Measurements from ENCODE around the gene TNFRSF1B.
A peak's percentile ranks its signal among the peaks of the same experiment; 100 is the strongest.

The TNFRSF1B gene

DNA sequence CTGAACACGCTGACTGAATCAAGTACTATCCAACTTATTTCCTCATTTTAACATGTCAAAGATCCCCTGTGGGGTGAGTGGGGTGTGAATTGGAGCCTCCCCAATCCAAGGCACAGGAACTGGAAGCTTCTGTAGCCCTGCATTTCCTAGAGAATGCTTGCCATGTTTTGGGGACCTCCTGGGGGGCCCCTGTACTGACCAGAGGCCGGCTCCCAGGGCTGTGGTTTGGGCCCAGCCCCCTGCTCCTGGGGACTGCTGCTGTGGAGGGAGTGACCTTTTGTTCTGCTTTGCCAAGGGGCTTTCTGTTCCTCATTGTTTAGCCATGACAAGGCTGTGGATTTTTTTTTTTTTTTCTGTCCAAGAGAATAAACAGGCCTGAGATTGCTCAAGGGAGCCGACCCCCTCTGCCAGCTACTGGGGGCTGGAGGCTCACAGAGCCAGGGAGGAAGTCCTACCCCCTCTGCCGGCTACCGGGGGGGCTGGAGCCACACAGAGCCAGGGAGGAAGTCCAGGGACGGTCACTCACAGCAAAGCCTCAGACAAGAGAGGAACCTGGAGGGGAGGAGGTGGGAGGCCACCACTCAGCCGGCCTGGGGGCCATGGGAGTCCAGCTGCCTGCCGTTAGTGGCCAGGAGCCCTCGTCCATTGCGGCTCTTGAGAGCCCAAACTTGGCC, 17.4 kb downstream of the TNFRSF1B start:
- Mint-ChIP-seq H3K27ac (peak overlapping the region; percentile 100), H3K9me3 (no peaks in the 10 kb centered on the region), H3K4me3 (no peak overlapping the region), H3K4me1 (peaks cover 95% of the 10 kb centered on the region), H3K36me3 (peaks cover 100% of the 10 kb centered on the region)
- ATAC-seq = no peak
- DNase-seq (ENCODE audit: low spot score in 2 of 2) = no peak

DNA sequence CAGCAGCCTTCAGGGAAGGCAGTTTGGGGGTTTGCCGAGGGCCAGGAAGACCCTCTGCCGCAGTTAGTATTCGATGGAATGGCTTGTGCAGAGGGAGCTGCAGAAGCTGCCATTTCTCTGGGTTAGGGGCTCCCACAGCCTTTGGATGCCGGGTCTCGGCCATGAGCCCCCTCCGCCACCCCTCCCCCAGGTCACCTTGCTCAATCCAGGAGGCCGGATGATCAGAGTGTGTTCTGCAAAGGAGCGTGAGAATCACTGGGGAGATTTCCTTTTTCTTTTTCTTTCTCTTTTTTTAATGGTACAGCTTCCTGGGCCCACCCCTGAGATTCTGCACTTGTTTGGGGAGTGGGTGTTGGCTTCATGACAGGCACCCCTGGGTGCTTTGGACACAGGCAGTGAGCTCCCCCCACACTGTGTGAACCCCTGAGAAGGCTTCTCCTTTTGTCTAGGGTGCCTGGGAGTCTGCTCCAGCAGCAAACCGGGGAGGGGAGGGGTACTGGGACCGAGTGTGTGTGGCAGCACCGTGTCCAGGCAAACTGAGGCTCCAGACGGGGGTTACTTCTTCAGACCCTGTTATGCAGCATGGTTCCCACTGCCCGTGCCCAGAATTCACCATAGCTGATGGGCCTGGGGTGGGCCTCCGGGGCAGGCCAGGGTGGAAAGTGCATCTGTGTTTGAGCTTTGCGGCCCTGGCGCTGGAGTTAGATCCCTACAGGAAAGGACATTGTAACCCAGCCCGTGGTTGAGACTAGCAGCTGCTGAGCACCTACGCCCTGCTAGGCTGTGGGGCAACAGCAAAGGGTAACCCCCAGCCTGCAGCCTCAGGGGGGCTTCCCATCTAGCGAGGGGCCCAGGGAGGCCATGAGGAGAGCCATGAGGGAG, 18.5 kb downstream of the TNFRSF1B start:
- H3K36me3 Mint-ChIP-seq = peaks cover 100% of the 10 kb centered on the region
- peak overlapping the region; percentile 16 for H3K4me3 Mint-ChIP-seq
- peak overlapping the region; percentile 100 for H3K27ac Mint-ChIP-seq
- peaks cover 95% of the 10 kb centered on the region for H3K4me1 Mint-ChIP-seq
- DNase-seq (ENCODE audit: low spot score in 2 of 2) (no peak), ATAC-seq (no peak)
- no peaks in the 10 kb centered on the region for H3K9me3 Mint-ChIP-seq

DNA sequence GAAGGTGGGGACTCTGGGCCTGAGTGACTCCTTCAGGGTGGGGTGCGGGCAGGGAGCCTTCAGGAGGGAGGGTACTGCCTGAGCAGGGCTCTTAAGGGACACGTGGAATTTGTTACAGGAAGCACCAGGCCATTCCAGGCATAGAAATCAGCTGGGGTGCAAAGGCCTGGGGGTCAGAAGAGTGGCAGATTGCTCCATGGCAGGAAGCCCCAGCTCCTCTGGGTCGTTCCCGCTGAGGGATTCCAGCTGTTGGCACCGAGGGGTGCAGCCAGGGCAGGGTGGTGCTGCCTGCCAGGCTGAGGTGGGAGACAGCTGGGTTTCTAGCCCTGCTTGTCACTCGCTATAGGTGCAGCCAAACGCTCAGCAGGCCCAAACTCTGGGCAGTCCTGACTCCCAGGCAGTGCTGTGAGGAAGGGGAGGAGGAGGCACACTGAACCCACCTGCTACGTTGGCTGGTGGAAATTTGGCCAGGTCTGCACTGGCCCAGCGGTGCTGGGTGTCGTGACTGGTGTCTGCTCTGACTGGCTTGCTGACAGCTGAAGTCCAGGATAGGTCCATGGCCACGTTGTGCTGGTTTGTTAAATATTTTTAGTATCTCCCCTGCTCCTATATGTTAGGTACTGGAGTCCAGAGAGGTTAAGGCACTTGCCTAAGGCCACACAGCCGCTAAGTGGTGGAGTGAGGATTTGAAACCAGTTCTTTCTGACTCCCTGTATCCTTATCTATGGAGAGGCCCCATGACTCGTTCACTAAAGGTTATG, 19.3 kb downstream of the TNFRSF1B start:
- no peaks in the 10 kb centered on the region for H3K9me3 Mint-ChIP-seq
- ATAC-seq (no peak), DNase-seq (ENCODE audit: low spot score in 2 of 2) (no peak)
- H3K4me3 Mint-ChIP-seq = peak overlapping the region; percentile 16
- H3K36me3 Mint-ChIP-seq = peaks cover 100% of the 10 kb centered on the region
- H3K4me1 Mint-ChIP-seq = peaks cover 94% of the 10 kb centered on the region
- peak overlapping the region; percentile 100 for H3K27ac Mint-ChIP-seq

- Mint-ChIP-seq H3K27ac (peak overlapping the region; percentile 87), H3K9me3 (no peaks in the 10 kb centered on the region), H3K36me3 (peaks cover 100% of the 10 kb centered on the region), H3K4me3 (no peak overlapping the region), H3K4me1 (peaks cover 92% of the 10 kb centered on the region)
- DNase-seq (ENCODE audit: low spot score in 2 of 2) (no peak), ATAC-seq (no peak)
These were observed 19.8 kb downstream of the TNFRSF1B start for GRCh38 chr1:12186679-12186985.

DNA sequence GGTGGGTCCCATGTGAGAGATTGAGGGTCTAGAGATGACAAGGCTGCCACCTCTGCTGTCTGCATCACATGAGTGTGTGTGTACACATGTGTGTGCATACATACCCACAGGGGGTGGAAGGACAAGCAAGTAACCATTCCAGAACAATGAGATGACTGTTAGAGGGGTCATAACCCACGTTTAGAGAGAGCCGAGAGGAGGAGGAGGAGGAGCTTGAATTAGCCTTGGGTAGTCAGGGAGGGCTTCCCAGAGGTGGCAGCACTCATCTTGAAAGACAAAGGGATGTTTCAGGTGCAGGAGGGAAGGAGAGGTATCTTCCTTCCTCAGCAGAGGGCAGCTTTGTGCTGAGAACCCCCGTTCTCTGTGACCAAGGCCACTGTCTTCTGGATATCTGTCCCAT, 21.3 kb downstream of the TNFRSF1B start:
- Mint-ChIP-seq H3K36me3 (peaks cover 100% of the 10 kb centered on the region), H3K4me3 (no peak overlapping the region), H3K4me1 (peaks cover 91% of the 10 kb centered on the region), H3K27ac (peak overlapping the region; percentile 87), H3K9me3 (no peaks in the 10 kb centered on the region)
- ATAC-seq = no peak
- DNase-seq (ENCODE audit: low spot score in 2 of 2) = no peak

- H3K27ac Mint-ChIP-seq = peak overlapping the region; percentile 87
- peaks cover 100% of the 10 kb centered on the region for H3K36me3 Mint-ChIP-seq
- no peak for DNase-seq (ENCODE audit: low spot score in 2 of 2)
- H3K4me3 Mint-ChIP-seq = no peak overlapping the region
- peaks cover 88% of the 10 kb centered on the region for H3K4me1 Mint-ChIP-seq
- H3K9me3 Mint-ChIP-seq = no peaks in the 10 kb centered on the region
- ATAC-seq = no peak
These were observed 22.0 kb downstream of the TNFRSF1B start for GRCh38 chr1:12188657-12189327.

- Mint-ChIP-seq H3K27ac (peak overlapping the region; percentile 87), H3K9me3 (no peaks in the 10 kb centered on the region), H3K4me1 (peaks cover 88% of the 10 kb centered on the region), H3K36me3 (peaks cover 100% of the 10 kb centered on the region), H3K4me3 (no peak overlapping the region)
- ATAC-seq = no peak
- DNase-seq (ENCODE audit: low spot score in 2 of 2) = no peak
These were observed 22.5 kb downstream of the TNFRSF1B start for GRCh38 chr1:12189328-12189682.

GRCh38 chr1:12191242-12192032, 24.6 kb downstream of the TNFRSF1B start:
- no peaks in the 10 kb centered on the region for H3K9me3 Mint-ChIP-seq
- H3K4me3 Mint-ChIP-seq = no peak overlapping the region
- peaks cover 100% of the 10 kb centered on the region for H3K36me3 Mint-ChIP-seq
- DNase-seq (ENCODE audit: low spot score in 2 of 2) (no peak), ATAC-seq (no peak)
- H3K4me1 Mint-ChIP-seq = peaks cover 81% of the 10 kb centered on the region
- H3K27ac Mint-ChIP-seq = peak overlapping the region; percentile 87

GRCh38 chr1:12194666-12195216, 27.9 kb downstream of the TNFRSF1B start:
- Mint-ChIP-seq H3K9me3 (no peaks in the 10 kb centered on the region), H3K4me3 (no peak overlapping the region), H3K4me1 (peaks cover 79% of the 10 kb centered on the region), H3K36me3 (peaks cover 100% of the 10 kb centered on the region), H3K27ac (peak overlapping the region; percentile 87)
- no peak for ATAC-seq
- DNase-seq (ENCODE audit: low spot score in 2 of 2) = no peak

GRCh38 chr1:12195416-12195815, 28.6 kb downstream of the TNFRSF1B start:
- Mint-ChIP-seq H3K4me1 (peaks cover 78% of the 10 kb centered on the region), H3K9me3 (no peaks in the 10 kb centered on the region), H3K4me3 (no peak overlapping the region), H3K36me3 (peaks cover 100% of the 10 kb centered on the region), H3K27ac (peak overlapping the region; percentile 87)
- ATAC-seq (no peak), DNase-seq (ENCODE audit: low spot score in 2 of 2) (no peak)

GRCh38 chr1:12196641-12197482, 30.1 kb downstream of the TNFRSF1B start:
- DNase-seq (ENCODE audit: low spot score in 2 of 2) (no peak), ATAC-seq (peak; percentile 29)
- H3K36me3 Mint-ChIP-seq = peaks cover 100% of the 10 kb centered on the region
- H3K4me3 Mint-ChIP-seq = no peak overlapping the region
- H3K27ac Mint-ChIP-seq = peak overlapping the region; percentile 68
- no peaks in the 10 kb centered on the region for H3K9me3 Mint-ChIP-seq
- peaks cover 74% of the 10 kb centered on the region for H3K4me1 Mint-ChIP-seq

DNA sequence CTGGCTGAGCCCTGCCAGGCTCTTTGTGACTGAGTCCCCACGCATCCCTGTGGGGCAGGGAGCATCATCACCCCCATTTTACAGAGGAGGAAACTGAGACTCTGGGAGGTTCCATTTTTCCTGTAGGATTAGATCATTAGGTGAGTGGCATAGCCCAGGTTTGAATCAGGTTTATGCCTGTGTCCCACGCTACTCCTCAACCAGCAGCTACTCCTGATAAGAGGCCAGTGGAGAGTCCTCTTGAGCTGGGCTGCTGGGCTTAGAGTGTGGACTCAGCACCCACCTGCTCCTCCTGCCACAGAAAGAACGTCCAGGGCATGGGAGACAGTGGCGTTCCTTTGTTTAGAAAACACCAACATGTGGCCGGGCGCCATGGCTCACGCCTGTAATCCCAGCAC, 30.7 kb downstream of the TNFRSF1B start:
- H3K4me3 Mint-ChIP-seq = no peak overlapping the region
- ATAC-seq (no peak), DNase-seq (ENCODE audit: low spot score in 2 of 2) (no peak)
- peaks cover 100% of the 10 kb centered on the region for H3K36me3 Mint-ChIP-seq
- peak overlapping the region; percentile 68 for H3K27ac Mint-ChIP-seq
- peaks cover 74% of the 10 kb centered on the region for H3K4me1 Mint-ChIP-seq
- no peaks in the 10 kb centered on the region for H3K9me3 Mint-ChIP-seq

DNA sequence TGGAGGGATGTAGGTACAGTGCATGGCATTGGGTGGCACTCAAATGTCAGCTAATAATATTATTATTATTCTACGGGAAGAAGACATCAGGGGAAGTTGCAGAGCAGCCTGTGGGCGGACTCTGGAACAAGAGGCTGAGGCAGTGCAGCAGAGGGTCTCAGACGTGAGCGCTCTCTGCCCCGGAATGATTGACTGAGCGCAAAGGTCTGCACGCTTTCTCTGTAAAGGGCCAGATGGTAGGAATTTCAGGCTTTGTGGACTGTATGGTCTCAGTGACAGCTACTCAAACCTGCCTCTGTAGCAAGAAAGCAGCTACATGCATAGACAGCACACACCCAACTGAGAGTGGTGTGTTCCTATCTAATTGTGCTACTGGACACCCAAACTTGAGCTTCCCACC, 33.4 kb downstream of the TNFRSF1B start:
- no peak for ATAC-seq
- Mint-ChIP-seq H3K4me1 (peaks cover 77% of the 10 kb centered on the region), H3K4me3 (no peak overlapping the region), H3K9me3 (no peaks in the 10 kb centered on the region), H3K36me3 (peaks cover 100% of the 10 kb centered on the region), H3K27ac (peak overlapping the region; percentile 95)
- no peak for DNase-seq (ENCODE audit: low spot score in 2 of 2)
